BJ (cell line): ENCODE data around the gene NUAK2. TPM values are rescaled to one million over a fixed set of nuclear protein-coding genes. Genes with fewer than 3 reads are reported as not detected.
A peak's percentile ranks its signal among the peaks of the same experiment; 100 is the strongest.

Experiments
- CTCF ChIA-PET: fragments of 350-600 bp; formaldehyde crosslinking; extraction: SDS; loops from one replicate; lab custom pipeline; 2021; ENCODE audit warnings: antibody characterized with exemption, inconsistent platforms; lab: Yijun Ruan, JAX
- POLR2A ChIA-PET: fragments of 300-600 bp; sonication (Branson Sonifier 250); formaldehyde crosslinking; extraction: SDS; loops from one replicate; lab custom pipeline; 2021; ENCODE audit warnings: antibody characterized with exemption; lab: Charles Lee
- DNase-seq: peaks from one replicate; pipeline ENCODE4 v3.0.0-alpha.2; 2011; ENCODE audit warnings: low read depth
- H3K27me3 ChIP-seq: 2 replicates; pipeline ENCODE4 v1.6.0; 2011; ENCODE audit warnings: low read length; ENCODE audit not compliant: control insufficient read depth, insufficient read depth
- H3K36me3 ChIP-seq: 2 replicates; pipeline ENCODE4 v1.5.1; 2011; ENCODE audit warnings: low read length; ENCODE audit not compliant: control insufficient read depth, insufficient read depth
- H3K4me3 ChIP-seq: 2 replicates; pipeline ENCODE4 v1.5.1; 2011; ENCODE audit warnings: low read depth, mild to moderate bottlenecking, control low read depth, low read length
- CTCF ChIP-seq: IDR thresholded peaks from 2 replicates; pipeline ENCODE4 v1.5.1; 2011; ENCODE audit warnings: low read depth, mild to moderate bottlenecking, control low read depth, inconsistent platforms, low read length, moderate library complexity; ENCODE audit not compliant: insufficient read depth
- polyA plus RNA-seq: library from polyadenylated mRNA; depleted of rRNA; stranded (reverse); fragments of >200 nt; gene quantifications from 2 replicates; pipeline ENCODE4 v1.2.3, GENCODE V29; 2011

Gene NUAK2
- polyA plus RNA-seq, 1 experiment = 5.8 TPM

- DNase-seq = no peak
- CTCF ChIA-PET = interaction anchor here (0.6 to 22.5 kb wide), 28 partner anchors 8 to 767 kb away, joined by 3 to 679 read pairs (median 6); partner anchors contain the start of gene TMCC2
- POLR2A ChIA-PET = interaction anchor here (1.3 kb wide), 1 partner anchor 52 kb away, joined by 5 read pairs; no protein-coding TSS in a partner anchor
- Histone ChIP-seq H3K4me3 (no peak overlapping the region), H3K27me3 (peaks cover 8% of the 10 kb centered on the region), H3K36me3 (no peaks in the 10 kb centered on the region)
- peak; percentile 89 for TF ChIP-seq CTCF
Measured at GRCh38 chr1:205325334-205325884, 3.9 kb upstream of the NUAK2 start.

GRCh38 chr1:205324781-205325180 lies 3.2 kb upstream of the NUAK2 start:
- Histone ChIP-seq H3K36me3 (no peaks in the 10 kb centered on the region), H3K27me3 (peaks cover 5% of the 10 kb centered on the region), H3K4me3 (no peak overlapping the region)
- no peak for TF ChIP-seq CTCF
- DNase-seq = no peak
- ChIA-PET CTCF (interaction anchor here (0.7 to 22.5 kb wide), 24 partner anchors 9 to 766 kb away, joined by 3 to 679 read pairs (median 7); no protein-coding TSS in a partner anchor), POLR2A (interaction anchor here (1.3 kb wide), 1 partner anchor 51 kb away, joined by 5 read pairs; no protein-coding TSS in a partner anchor)

- H3K27me3 ChIP-seq = peaks cover 2% of the 10 kb centered on the region; the same call in 1 of the 2 replicates
- POLR2A ChIA-PET = interaction anchor here (0.6 kb wide), 1 partner anchor 51 kb away, joined by 3 read pairs; no protein-coding TSS in a partner anchor
- H3K36me3 ChIP-seq = no peaks in the 10 kb centered on the region
- no peak for DNase-seq
- CTCF ChIA-PET = interaction anchor here (0.6 to 22.5 kb wide), 6 partner anchors 12 to 807 kb away, joined by 3 to 679 read pairs (median 34); no protein-coding TSS in a partner anchor
- no peak overlapping the region for H3K4me3 ChIP-seq
- no peak for TF ChIP-seq CTCF
Measured at GRCh38 chr1:205323794-205324193, 2.2 kb upstream of the NUAK2 start.

GRCh38 chr1:205321959-205322283 lies 376 bp upstream of the NUAK2 start:
- CTCF ChIA-PET = interaction anchor here (0.8 to 22.5 kb wide), 9 partner anchors 12 to 199 kb away, joined by 3 to 679 read pairs (median 6); no protein-coding TSS in a partner anchor
- Histone ChIP-seq H3K36me3 (no peaks in the 10 kb centered on the region), H3K27me3 (peaks cover 2% of the 10 kb centered on the region; the same call in 1 of the 2 replicates), H3K4me3 (peak overlapping the region; percentile 84)
- POLR2A ChIA-PET = interaction anchor here (0.7 kb wide), 1 partner anchor 24 kb away, joined by 3 read pairs; no protein-coding TSS in a partner anchor
- no peak for DNase-seq
- no peak for TF ChIP-seq CTCF
